ENCODE results near the gene MAPK9. TPM values are rescaled to one million over a fixed set of nuclear protein-coding genes. Genes with fewer than 3 reads are reported as not detected.

MAPK9 gene
- 10 to 100 TPM; 46.4 to 50.2 TPM for total RNA-seq

GRCh38 chr5:180291943-180292831 lies at the start of gene MAPK9:
TSS of gene MAPK9 (minus strand) at chr5:180292083. CDS start at chr5:180280561, 11,522 bp downstream.
- peak within 1 kb of the TSS; percentile 93 for H3K27ac ChIP-seq
- no peaks in the 10 kb centered on the region for H3K27me3 ChIP-seq
- peaks cover 12% of the 10 kb centered on the region for H3K4me1 ChIP-seq
- no peaks in the 10 kb centered on the region for H3K36me3 ChIP-seq
- no peak for TF ChIP-seq CTCF (IDR thresholded peaks at IDR 0.05)
- H3K4me3 ChIP-seq, result peak within 1 kb of the TSS; percentile 95
- no peaks in the 10 kb centered on the region for H3K9me3 ChIP-seq
- intact Hi-C loops (cut with DNase I), result no loop called here
- DNase-seq, result peak; percentile 88
- H3K9ac ChIP-seq (ENCODE audit: low read depth in 2 of 2, low read length in 2 of 2), result peak within 1 kb of the TSS; percentile 63 to 93

- H3K27ac ChIP-seq, result no peak overlapping the region
- H3K27me3 ChIP-seq, result no peaks in the 10 kb centered on the region
- H3K9me3 ChIP-seq, result no peaks in the 10 kb centered on the region
- intact Hi-C loops (cut with DNase I), result no loop called here
- no peak for TF ChIP-seq CTCF (IDR thresholded peaks at IDR 0.05)
- H3K36me3 ChIP-seq, result no peaks in the 10 kb centered on the region
- no peaks in the 10 kb centered on the region for H3K4me1 ChIP-seq
- no peak overlapping the region for H3K9ac ChIP-seq (ENCODE audit: low read depth in 2 of 2, low read length in 2 of 2)
- DNase-seq, result no peak
- H3K4me3 ChIP-seq, result no peak overlapping the region
Measured at GRCh38 chr5:180341595-180341994, 49.7 kb upstream of the MAPK9 start.

- Histone ChIP-seq H3K36me3 (no peaks in the 10 kb centered on the region), H3K9me3 (no peaks in the 10 kb centered on the region), H3K4me3 (no peak overlapping the region), H3K27ac (no peak overlapping the region), H3K27me3 (no peaks in the 10 kb centered on the region), H3K9ac (ENCODE audit: low read depth in 2 of 2, low read length in 2 of 2) (no peak overlapping the region), H3K4me1 (no peaks in the 10 kb centered on the region)
- TF ChIP-seq CTCF (IDR thresholded peaks at IDR 0.05), result no peak
- intact Hi-C loops (cut with DNase I), result no loop called here
- no peak for DNase-seq
Measured at GRCh38 chr5:180340856-180341255, 49.0 kb upstream of the MAPK9 start.

DNA sequence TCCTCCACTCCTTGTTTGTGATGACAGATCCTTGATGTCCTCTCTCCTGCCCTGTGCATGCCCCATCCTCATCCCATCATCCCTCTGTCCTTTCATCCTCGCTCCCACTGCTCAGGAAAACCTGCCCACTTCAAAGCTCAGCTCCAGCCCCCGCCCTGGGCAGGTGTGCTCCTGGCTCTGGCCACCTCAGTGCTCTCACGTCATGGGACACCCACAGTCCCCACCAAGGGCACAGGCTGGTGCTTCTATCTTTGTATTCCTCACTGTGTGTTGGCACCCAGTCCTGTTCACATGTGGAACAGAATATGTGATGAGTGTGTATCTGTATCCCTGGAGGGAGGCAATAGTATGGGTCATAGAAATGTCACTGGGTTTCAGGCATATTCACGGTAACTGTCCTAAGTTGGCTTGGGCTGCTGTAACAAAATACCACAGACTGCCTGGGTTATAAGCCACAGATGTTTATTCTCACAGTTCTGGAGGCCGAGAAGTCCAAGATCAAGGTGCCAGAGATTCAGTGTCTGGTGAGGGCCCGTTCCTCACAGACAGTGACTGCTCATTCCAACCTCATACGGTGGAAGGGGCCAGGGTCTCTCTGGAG lies 47.8 kb upstream of the MAPK9 start:
- H3K27ac ChIP-seq, result no peak overlapping the region
- TF ChIP-seq CTCF (IDR thresholded peaks at IDR 0.05), result no peak
- H3K27me3 ChIP-seq, result no peaks in the 10 kb centered on the region
- H3K9me3 ChIP-seq, result no peaks in the 10 kb centered on the region
- H3K9ac ChIP-seq (ENCODE audit: low read depth in 2 of 2, low read length in 2 of 2), result no peak overlapping the region
- H3K4me3 ChIP-seq, result no peak overlapping the region
- H3K4me1 ChIP-seq, result no peaks in the 10 kb centered on the region
- H3K36me3 ChIP-seq, result no peaks in the 10 kb centered on the region
- intact Hi-C loops (cut with DNase I), result no loop called here
- DNase-seq, result no peak

GRCh38 chr5:180338001-180338707 lies 46.3 kb upstream of the MAPK9 start:
- Histone ChIP-seq H3K27me3 (no peaks in the 10 kb centered on the region), H3K4me1 (no peaks in the 10 kb centered on the region), H3K36me3 (no peaks in the 10 kb centered on the region), H3K27ac (no peak overlapping the region), H3K4me3 (no peak overlapping the region), H3K9me3 (no peaks in the 10 kb centered on the region), H3K9ac (ENCODE audit: low read depth in 2 of 2, low read length in 2 of 2) (no peak overlapping the region)
- no peak for TF ChIP-seq CTCF (IDR thresholded peaks at IDR 0.05)
- intact Hi-C loops (cut with DNase I), result no loop called here
- DNase-seq, result no peak
